SJSA1 (cell line): ENCODE data around the gene VAPB. TPM values are rescaled to one million over a fixed set of nuclear protein-coding genes. Genes with fewer than 3 reads are reported as not detected.
A peak's percentile ranks its signal among the peaks of the same experiment; 100 is the strongest.

Source experiments
- DNase-seq, 2 experiments: peaks; one replicate each; pipeline ENCODE4 v3.0.0-alpha.2; 2015 to 2020; ENCODE audit warnings: low spot score in 2 of 2, low read depth in 1 of 2
- H3K27ac ChIP-seq: fragments of 250-450 bp; sonication (Bioruptor Pico); 2 replicates; pipeline ENCODE4 v1.5.1; 2020; ENCODE audit warnings: mild to moderate bottlenecking, moderate library complexity
- H3K27me3 ChIP-seq: fragments of 250-450 bp; sonication (Bioruptor Pico); replicated peaks from 2 replicates; pipeline ENCODE4 v1.5.1; 2020; ENCODE audit warnings: mild to moderate bottlenecking, moderate library complexity
- H3K36me3 ChIP-seq: fragments of 250-450 bp; sonication (Bioruptor Pico); 2 replicates; pipeline ENCODE4 v1.5.1; 2020; ENCODE audit warnings: mild to moderate bottlenecking
- H3K4me1 ChIP-seq: fragments of 250-450 bp; sonication (Bioruptor Pico); replicated peaks from 2 replicates; pipeline ENCODE4 v1.6.1; 2021; ENCODE audit warnings: mild to moderate bottlenecking
- H3K4me3 ChIP-seq: fragments of 250-450 bp; sonication (Bioruptor Pico); 2 replicates; pipeline ENCODE4 v1.5.1; 2020; ENCODE audit warnings: mild to moderate bottlenecking
- H3K9me3 ChIP-seq: fragments of 250-450 bp; sonication (Bioruptor Pico); replicated peaks from 2 replicates; pipeline ENCODE4 v1.5.1; 2020; ENCODE audit warnings: mild to moderate bottlenecking
- total RNA-seq: library from RNA; depleted of rRNA; stranded (reverse); fragments of >200 nt; shearing (Covaris generic); gene quantifications from 2 replicates; pipeline ENCODE4 v1.2.3, GENCODE V29; 2014

The VAPB gene
- total RNA-seq, 1 experiment from 2014 or later = 16.7 TPM

GRCh38 chr20:58440021-58440767 lies 51.2 kb downstream of the VAPB start:
- Histone ChIP-seq H3K27ac (no peak overlapping the region), H3K36me3 (peaks cover 64% of the 10 kb centered on the region), H3K9me3 (no peaks in the 10 kb centered on the region)

DNA sequence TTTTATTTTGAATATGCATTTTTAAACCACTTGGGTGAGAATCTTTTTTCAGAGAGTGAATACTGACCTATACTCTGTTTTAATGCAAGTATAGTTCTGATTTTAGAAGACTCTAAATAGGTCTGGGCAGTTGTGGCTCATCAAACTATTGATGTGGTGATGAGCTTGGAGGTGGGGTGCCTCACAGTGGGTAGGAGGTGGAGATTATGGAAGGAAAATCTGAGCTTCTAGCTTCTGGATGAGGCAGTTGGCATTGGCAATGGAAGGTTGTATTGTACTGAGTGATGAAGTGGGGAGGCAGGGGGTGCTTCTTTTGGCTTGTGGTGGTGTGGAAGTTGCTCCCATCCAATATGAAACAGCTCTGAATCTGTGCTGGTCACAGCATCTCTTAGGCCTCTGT lies 52.7 kb downstream of the VAPB start:
- no peak for DNase-seq
- peaks cover 72% of the 10 kb centered on the region for H3K36me3 ChIP-seq
- H3K27ac ChIP-seq = no peak overlapping the region
- no peaks in the 10 kb centered on the region for H3K4me1 ChIP-seq
- H3K9me3 ChIP-seq = no peaks in the 10 kb centered on the region
- H3K27me3 ChIP-seq = 0 out of 2 replicates have a peak, but pooled peaks cover 2% of the 10 kb centered on the region
- H3K4me3 ChIP-seq = no peak overlapping the region

More at GRCh38 chr20:58440021-58440767, 51.2 kb downstream of the VAPB start:
- Histone ChIP-seq H3K4me1 (no peaks in the 10 kb centered on the region), H3K4me3 (no peak overlapping the region), H3K27me3 (0 out of 2 replicates have a peak, but pooled peaks cover 2% of the 10 kb centered on the region)
- DNase-seq = no peak

- Histone ChIP-seq H3K9me3 (no peaks in the 10 kb centered on the region), H3K36me3 (peaks cover 74% of the 10 kb centered on the region), H3K27ac (no peak overlapping the region), H3K4me1 (no peaks in the 10 kb centered on the region), H3K4me3 (no peak overlapping the region), H3K27me3 (0 out of 2 replicates have a peak, but pooled peaks cover 2% of the 10 kb centered on the region)
- DNase-seq = no peak
Measured at GRCh38 chr20:58444746-58445255, 55.8 kb downstream of the VAPB start.

GRCh38 chr20:58446264-58446959 lies 57.4 kb downstream of the VAPB start:
- no peak for DNase-seq
- Histone ChIP-seq H3K4me1 (no peaks in the 10 kb centered on the region), H3K36me3 (peaks cover 71% of the 10 kb centered on the region), H3K27ac (no peak overlapping the region), H3K4me3 (no peak overlapping the region), H3K27me3 (no peaks in the 10 kb centered on the region), H3K9me3 (no peaks in the 10 kb centered on the region)

DNA sequence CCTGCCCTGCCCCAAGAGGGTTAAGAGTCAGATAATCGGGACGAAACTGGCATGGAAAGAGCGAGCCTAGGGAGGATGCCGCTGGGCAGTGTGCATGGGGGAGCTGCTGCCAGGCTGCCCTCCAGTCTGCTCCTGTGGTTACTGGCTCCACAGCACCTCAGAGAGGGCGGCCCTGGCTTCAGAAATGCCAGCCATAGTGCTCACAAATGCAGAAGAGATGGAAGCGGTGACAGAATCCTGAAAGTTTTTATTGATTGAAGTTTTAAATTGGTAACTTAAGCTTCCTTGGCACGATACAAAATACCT lies 57.9 kb downstream of the VAPB start:
- Histone ChIP-seq H3K27me3 (no peaks in the 10 kb centered on the region), H3K4me1 (no peaks in the 10 kb centered on the region), H3K9me3 (no peaks in the 10 kb centered on the region), H3K4me3 (no peak overlapping the region), H3K27ac (no peak overlapping the region), H3K36me3 (peaks cover 70% of the 10 kb centered on the region)
- DNase-seq = no peak

GRCh38 chr20:58447511-58448391 lies 58.7 kb downstream of the VAPB start:
- H3K4me3 ChIP-seq = no peak overlapping the region
- peaks cover 64% of the 10 kb centered on the region for H3K36me3 ChIP-seq
- no peaks in the 10 kb centered on the region for H3K27me3 ChIP-seq
- H3K27ac ChIP-seq = no peak overlapping the region
- DNase-seq = peak; percentile 55 to 64
- no peaks in the 10 kb centered on the region for H3K4me1 ChIP-seq
- no peaks in the 10 kb centered on the region for H3K9me3 ChIP-seq

GRCh38 chr20:58448958-58449357 lies 59.9 kb downstream of the VAPB start:
- Histone ChIP-seq H3K27me3 (no peaks in the 10 kb centered on the region), H3K9me3 (no peaks in the 10 kb centered on the region), H3K36me3 (peaks cover 58% of the 10 kb centered on the region), H3K4me1 (no peaks in the 10 kb centered on the region), H3K27ac (no peak overlapping the region), H3K4me3 (no peak overlapping the region)
- DNase-seq = no peak

DNA sequence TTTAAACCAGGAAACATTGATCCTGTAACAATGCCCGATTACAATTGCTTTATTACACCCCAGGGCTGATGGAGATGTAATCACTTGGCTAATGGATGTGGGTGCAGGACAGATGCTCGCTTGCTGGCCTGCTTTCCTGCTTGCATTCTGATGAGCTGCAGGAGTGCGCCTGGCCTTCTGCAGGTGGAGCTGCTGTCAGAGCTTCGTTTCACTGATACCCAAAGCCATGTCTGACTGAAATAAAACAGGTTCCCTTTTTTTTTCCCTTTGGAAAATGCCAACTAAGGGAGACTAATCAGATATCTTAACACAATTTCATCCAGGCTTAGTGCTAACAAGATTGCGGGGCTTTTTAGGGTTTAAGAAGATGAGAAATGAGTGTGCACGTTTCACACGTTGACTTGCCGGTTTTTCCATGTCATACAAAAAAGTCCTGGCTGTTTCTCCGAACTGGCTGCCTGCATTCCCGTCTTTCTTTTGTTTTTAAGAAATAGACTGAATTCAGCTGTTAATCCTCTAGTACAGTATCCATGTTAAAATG lies 60.7 kb downstream of the VAPB start:
- Histone ChIP-seq H3K4me1 (no peaks in the 10 kb centered on the region), H3K36me3 (peaks cover 50% of the 10 kb centered on the region), H3K27ac (no peak overlapping the region), H3K4me3 (no peak overlapping the region), H3K27me3 (no peaks in the 10 kb centered on the region), H3K9me3 (no peaks in the 10 kb centered on the region)
- no peak for DNase-seq

DNA sequence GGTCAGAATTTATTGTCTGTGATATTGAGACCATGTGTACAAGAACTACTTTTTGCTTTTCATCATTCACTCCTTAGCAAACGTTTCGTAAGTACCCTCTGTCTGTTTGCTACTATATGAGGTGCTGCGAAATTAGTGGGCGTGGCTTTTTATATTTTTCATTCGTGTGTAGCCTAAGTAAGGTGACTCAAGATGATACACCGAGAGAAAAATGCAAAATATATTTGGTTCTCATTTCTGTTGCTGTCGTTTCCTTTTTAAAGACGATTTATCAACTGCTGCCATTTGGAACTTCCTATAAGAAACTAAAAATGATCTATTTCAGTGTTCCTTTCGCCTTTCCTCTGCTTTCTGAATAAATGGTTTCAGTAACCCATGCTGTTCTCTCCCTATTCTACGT lies 61.2 kb downstream of the VAPB start:
- Histone ChIP-seq H3K4me1 (no peaks in the 10 kb centered on the region), H3K36me3 (peaks cover 45% of the 10 kb centered on the region), H3K27ac (no peak overlapping the region), H3K4me3 (no peak overlapping the region), H3K27me3 (no peaks in the 10 kb centered on the region), H3K9me3 (no peaks in the 10 kb centered on the region)
- DNase-seq = no peak

DNA sequence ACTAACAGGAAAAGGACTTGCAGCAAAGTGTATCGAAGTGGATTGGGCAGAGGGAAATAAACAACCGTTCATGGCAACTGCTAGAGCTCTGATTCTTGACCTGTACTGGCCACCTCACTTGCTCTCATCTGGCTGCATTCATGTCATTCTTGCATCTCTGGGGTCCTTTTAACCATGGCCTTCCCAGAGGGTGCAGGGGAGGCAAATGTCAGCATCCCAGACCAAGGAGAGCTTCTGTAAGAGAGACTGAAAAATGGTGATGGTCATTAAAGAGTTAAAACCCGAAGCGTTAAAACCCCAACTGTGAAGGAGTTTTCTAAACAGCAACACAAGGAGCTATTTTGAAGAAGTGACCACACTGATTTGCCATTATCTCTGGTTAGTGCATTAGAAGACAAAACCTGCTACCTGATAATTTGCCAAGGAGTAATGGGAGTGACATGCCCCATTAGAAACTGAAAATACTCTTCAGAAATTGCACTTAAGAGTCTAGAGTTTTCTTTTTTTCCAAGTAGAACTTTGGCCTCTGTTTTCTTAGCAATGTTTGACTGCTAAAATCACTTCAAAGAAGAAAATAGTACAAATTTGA lies 63.7 kb downstream of the VAPB start:
- Histone ChIP-seq H3K27ac (no peak overlapping the region), H3K27me3 (no peaks in the 10 kb centered on the region), H3K36me3 (peaks cover 29% of the 10 kb centered on the region), H3K4me1 (peaks cover 11% of the 10 kb centered on the region), H3K9me3 (no peaks in the 10 kb centered on the region), H3K4me3 (no peak overlapping the region)
- no peak for DNase-seq

- Histone ChIP-seq H3K27ac (no peak overlapping the region), H3K36me3 (peaks cover 24% of the 10 kb centered on the region), H3K4me3 (no peak overlapping the region), H3K4me1 (peaks cover 17% of the 10 kb centered on the region), H3K9me3 (no peaks in the 10 kb centered on the region), H3K27me3 (no peaks in the 10 kb centered on the region)
- DNase-seq = no peak
Measured at GRCh38 chr20:58453391-58453790, 64.4 kb downstream of the VAPB start.

DNA sequence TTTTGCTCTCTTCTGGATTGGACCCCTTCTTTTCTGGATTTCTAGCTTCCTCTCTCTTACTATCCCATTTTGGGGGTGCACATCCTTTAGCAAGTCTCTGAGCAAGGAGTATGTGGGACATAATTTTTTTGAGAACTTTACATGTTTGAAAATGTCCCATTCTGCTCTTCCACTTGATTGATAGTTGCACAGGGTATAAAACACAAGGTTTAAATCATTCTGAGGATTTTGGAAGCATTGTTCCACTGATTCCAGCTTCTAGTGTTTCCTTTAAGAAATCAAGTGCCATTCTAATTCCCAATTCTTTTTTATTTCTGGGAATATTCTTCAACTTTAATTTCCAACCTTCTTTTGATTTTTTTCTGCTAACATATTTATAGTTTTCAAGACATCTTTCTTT lies 65.4 kb downstream of the VAPB start:
- Histone ChIP-seq H3K9me3 (no peaks in the 10 kb centered on the region), H3K36me3 (peaks cover 17% of the 10 kb centered on the region), H3K27me3 (no peaks in the 10 kb centered on the region), H3K27ac (no peak overlapping the region), H3K4me1 (peaks cover 23% of the 10 kb centered on the region), H3K4me3 (no peak overlapping the region)
- DNase-seq = no peak

GRCh38 chr20:58457083-58457695 lies 68.2 kb downstream of the VAPB start:
- no peaks in the 10 kb centered on the region for H3K9me3 ChIP-seq
- no peaks in the 10 kb centered on the region for H3K36me3 ChIP-seq
- peaks cover 34% of the 10 kb centered on the region for H3K4me1 ChIP-seq
- DNase-seq = peak; percentile 28 to 70
- peak overlapping the region; percentile 15; the same call in 1 of the 2 replicates for H3K27ac ChIP-seq
- H3K27me3 ChIP-seq = no peaks in the 10 kb centered on the region
- H3K4me3 ChIP-seq = no peak overlapping the region
